ENCODE measurements around the gene HOXD4.
A peak's percentile ranks its signal among the peaks of the same experiment; 100 is the strongest.

HOXD4 gene

GRCh38 chr2:176130147-176130956 lies 21.0 kb upstream of the HOXD4 start (continued):
- no peak for TF ChIP-seq ZNF621 (tag by site-specific recombination; IDR thresholded peaks at IDR 0.05)
- TF ChIP-seq OVOL3 (tag by site-specific recombination; IDR thresholded peaks at IDR 0.05) = peak; percentile 65; the same call in 1 of the 2 replicates
- TF ChIP-seq ZNF302 (tag by site-specific recombination; IDR thresholded peaks at IDR 0.05; ENCODE audit: low read depth) = no peak
- TF ChIP-seq ZNF18 (tag by site-specific recombination; IDR thresholded peaks at IDR 0.05) = 0 out of 2 replicates have a peak, but pooled peaks have one; percentile 30
- no peak; the same call in 1 of the 2 replicates for TF ChIP-seq ZNF423 (tag by site-specific recombination; IDR thresholded peaks at IDR 0.05)
- TF ChIP-seq MZF1 (tag by site-specific recombination; IDR thresholded peaks at IDR 0.05; ENCODE audit: borderline replicate concordance) = no peak
- TF ChIP-seq TCF7L2 (IDR thresholded peaks at IDR 0.05; ENCODE audit: borderline replicate concordance, low read depth, low read length) = 0 out of 2 replicates have a peak, but pooled peaks have one; percentile 31
- TF ChIP-seq ZNF555 (tag by site-specific recombination; conservative IDR thresholded peaks at IDR 0.05) = no peak
- no peak for TF ChIP-seq SALL2 (tag by site-specific recombination; IDR thresholded peaks at IDR 0.05; ENCODE audit: borderline replicate concordance)
- no peak for TF ChIP-seq ZNF514 (tag by site-specific recombination; IDR thresholded peaks at IDR 0.05)
- TF ChIP-seq ZNF513 (tag by site-specific recombination; IDR thresholded peaks at IDR 0.05) = peak; percentile 17; the same call in 1 of the 2 replicates
- TF ChIP-seq ZNF174 (tag by site-specific recombination; IDR thresholded peaks at IDR 0.05) = no peak
- no peak for TF ChIP-seq ZSCAN16 (tag by site-specific recombination; IDR thresholded peaks at IDR 0.05)
- TF ChIP-seq ZNF776 (tag by site-specific recombination; IDR thresholded peaks at IDR 0.05; ENCODE audit: borderline replicate concordance) = no peak
- no peak for TF ChIP-seq ZNF529 (tag by site-specific recombination; IDR thresholded peaks at IDR 0.05; ENCODE audit: insufficient replicate concordance)
- TF ChIP-seq SP3 (tag by site-specific recombination; IDR thresholded peaks at IDR 0.05) = peak; percentile 37; the same call in 1 of the 2 replicates
- no peak for TF ChIP-seq ZNF37A (tag by site-specific recombination; IDR thresholded peaks at IDR 0.05)
- no peak for TF ChIP-seq ZNF510 (tag by site-specific recombination; IDR thresholded peaks at IDR 0.05; ENCODE audit: insufficient replicate concordance)
- no peak for TF ChIP-seq ZNF768 (tag by site-specific recombination; IDR thresholded peaks at IDR 0.05)
- TF ChIP-seq ZNF701 (tag by site-specific recombination; IDR thresholded peaks at IDR 0.05) = no peak
- TF ChIP-seq BCL11B (tag by site-specific recombination; IDR thresholded peaks at IDR 0.05; ENCODE audit: low read depth) = no peak
- TF ChIP-seq ZNF121 (tag by site-specific recombination; IDR thresholded peaks at IDR 0.05) = no peak
- TF ChIP-seq, protein P1, sequence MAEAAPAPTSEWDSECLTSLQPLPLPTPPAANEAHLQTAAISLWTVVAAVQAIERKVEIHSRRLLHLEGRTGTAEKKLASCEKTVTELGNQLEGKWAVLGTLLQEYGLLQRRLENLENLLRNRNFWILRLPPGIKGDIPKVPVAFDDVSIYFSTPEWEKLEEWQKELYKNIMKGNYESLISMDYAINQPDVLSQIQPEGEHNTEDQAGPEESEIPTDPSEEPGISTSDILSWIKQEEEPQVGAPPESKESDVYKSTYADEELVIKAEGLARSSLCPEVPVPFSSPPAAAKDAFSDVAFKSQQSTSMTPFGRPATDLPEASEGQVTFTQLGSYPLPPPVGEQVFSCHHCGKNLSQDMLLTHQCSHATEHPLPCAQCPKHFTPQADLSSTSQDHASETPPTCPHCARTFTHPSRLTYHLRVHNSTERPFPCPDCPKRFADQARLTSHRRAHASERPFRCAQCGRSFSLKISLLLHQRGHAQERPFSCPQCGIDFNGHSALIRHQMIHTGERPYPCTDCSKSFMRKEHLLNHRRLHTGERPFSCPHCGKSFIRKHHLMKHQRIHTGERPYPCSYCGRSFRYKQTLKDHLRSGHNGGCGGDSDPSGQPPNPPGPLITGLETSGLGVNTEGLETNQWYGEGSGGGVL (tag by site-specific recombination; IDR thresholded peaks at IDR 0.05) = peak; percentile 96
- peak; percentile 80 for TF ChIP-seq PATZ1 (tag by site-specific recombination; IDR thresholded peaks at IDR 0.05)
- TF ChIP-seq ZNF16 (tag by site-specific recombination; IDR thresholded peaks at IDR 0.05; ENCODE audit: low read depth) = no peak
- TF ChIP-seq KLF16 (tag by site-specific recombination; IDR thresholded peaks at IDR 0.05) = 0 out of 2 replicates have a peak, but pooled peaks have one; percentile 53
- TF ChIP-seq, protein P2, sequence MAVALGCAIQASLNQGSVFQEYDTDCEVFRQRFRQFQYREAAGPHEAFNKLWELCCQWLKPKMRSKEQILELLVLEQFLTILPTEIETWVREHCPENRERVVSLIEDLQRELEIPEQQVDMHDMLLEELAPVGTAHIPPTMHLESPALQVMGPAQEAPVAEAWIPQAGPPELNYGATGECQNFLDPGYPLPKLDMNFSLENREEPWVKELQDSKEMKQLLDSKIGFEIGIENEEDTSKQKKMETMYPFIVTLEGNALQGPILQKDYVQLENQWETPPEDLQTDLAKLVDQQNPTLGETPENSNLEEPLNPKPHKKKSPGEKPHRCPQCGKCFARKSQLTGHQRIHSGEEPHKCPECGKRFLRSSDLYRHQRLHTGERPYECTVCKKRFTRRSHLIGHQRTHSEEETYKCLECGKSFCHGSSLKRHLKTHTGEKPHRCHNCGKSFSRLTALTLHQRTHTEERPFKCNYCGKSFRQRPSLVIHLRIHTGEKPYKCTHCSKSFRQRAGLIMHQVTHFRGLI (tag by site-specific recombination; IDR thresholded peaks at IDR 0.05) = no peak
- TF ChIP-seq, protein P3, sequence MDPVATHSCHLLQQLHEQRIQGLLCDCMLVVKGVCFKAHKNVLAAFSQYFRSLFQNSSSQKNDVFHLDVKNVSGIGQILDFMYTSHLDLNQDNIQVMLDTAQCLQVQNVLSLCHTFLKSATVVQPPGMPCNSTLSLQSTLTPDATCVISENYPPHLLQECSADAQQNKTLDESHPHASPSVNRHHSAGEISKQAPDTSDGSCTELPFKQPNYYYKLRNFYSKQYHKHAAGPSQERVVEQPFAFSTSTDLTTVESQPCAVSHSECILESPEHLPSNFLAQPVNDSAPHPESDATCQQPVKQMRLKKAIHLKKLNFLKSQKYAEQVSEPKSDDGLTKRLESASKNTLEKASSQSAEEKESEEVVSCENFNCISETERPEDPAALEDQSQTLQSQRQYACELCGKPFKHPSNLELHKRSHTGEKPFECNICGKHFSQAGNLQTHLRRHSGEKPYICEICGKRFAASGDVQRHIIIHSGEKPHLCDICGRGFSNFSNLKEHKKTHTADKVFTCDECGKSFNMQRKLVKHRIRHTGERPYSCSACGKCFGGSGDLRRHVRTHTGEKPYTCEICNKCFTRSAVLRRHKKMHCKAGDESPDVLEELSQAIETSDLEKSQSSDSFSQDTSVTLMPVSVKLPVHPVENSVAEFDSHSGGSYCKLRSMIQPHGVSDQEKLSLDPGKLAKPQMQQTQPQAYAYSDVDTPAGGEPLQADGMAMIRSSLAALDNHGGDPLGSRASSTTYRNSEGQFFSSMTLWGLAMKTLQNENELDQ (tag by site-specific recombination; IDR thresholded peaks at IDR 0.05; ENCODE audit: low read depth) = no peak
